Measurements from ENCODE around the gene IL17RC.

GRCh38 chr3:9913601-9914000 lies 3.3 kb upstream of the IL17RC start:
- no peak for TF ChIP-seq CTCF (conservative IDR thresholded peaks at IDR 0.05 in 1 of 2, IDR thresholded peaks at IDR 0.05 in 1 of 2; ENCODE audit: low read depth in 1 of 2, low read length in 2 of 2)
- no peak for TF ChIP-seq EZH2 (IDR thresholded peaks at IDR 0.05; ENCODE audit: low read length, missing control alignments)
